ENCODE measurements around the gene KLK2.
"Not testable (repeated sequence)": the region's sequence is repeated elsewhere in the genome, so short reads cannot be mapped to it uniquely, and the experiment has no call there.

The KLK2 gene

DNA sequence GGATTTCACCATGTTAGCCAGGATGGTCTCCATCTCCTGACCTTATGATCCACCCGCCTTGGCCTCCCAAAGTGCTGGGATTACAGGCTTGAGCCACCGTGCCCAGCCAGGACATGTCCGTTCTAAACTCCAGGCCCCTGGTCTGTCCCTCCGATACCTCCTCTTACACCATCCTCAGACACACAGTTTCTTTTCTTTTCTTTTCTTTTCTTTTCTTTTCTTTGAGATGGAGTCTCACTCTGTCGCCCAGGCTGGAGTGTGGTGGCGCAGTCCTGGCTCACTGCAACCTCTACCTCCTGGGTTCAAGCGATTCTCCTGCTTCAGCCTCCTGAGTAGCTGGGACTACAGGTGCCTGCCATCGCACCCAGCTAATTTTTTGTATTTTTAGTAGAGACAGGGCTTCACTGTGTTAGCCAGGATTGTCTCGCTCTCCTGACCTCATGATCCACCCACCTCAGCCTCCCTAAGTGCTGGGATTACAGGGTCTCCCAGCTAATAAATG, 22.9 kb downstream of the KLK2 start:
- not testable (repeated sequence) for DNase-seq

DNA sequence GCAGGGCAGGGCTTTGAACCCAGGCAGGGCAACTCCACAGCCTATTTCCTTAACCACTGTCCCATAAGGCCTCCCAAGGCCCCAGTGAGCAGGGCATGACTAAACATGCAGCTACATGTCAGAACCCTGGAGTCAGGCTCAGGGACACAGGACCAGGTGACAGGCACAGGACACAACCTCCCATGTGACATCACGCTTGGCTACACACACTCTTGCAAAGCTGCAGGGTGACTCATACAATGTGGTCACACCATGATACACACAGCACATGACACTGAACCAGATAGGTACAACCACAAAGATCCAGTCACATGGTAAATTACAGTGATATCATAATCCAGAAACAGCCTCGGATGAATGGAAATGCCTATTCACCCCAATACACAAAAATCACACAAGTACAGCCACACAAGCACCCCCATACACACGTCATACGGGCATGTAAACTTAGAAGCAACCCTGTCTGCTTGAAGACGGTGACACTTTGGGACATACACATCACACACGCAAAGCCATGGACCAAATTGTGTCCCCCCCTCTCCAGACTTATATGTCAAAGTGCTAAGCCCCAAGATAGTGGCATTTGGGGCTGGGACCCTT, 23.5 kb downstream of the KLK2 start:
- DNase-seq: no peak

DNA sequence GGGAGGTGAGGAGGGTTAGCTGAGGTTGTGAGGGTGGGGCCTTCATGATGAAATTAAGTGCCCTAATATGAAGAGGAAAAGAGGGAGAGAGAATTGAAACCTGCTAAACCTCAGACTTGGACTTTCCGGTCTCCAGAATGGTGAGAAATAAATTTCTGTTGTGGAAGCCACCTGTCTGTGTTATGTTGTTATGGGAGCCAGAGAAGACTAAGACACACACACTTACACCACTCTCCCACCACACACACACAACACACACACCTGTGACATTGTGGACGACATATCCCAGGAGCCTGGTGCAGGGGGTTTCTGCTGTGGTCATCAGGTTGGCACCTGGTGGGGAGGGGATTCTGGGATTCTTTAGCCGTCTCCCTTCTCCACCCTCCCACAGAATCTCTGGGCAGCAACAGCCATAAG, 24.0 kb downstream of the KLK2 start:
- no peak for DNase-seq

DNA sequence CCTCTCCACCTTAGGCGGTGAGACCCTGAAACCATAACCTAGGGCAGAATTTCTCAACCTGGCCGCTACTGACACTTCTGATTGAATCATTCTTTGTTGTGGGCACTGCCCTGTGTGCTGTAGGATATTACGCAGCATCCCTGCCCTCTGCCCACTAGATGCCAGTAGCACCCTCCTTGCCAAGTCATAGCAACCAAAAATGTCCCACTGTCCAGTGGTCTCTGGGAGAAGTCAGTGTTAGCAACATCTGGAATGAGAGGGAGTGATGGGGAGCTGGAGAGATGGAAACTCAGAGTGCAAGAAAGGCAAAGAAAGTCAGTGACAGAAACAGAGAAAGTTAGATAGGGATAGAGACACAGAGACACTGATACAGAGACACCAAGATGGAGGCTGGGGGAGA, 24.4 kb downstream of the KLK2 start:
- DNase-seq: no peak

DNA sequence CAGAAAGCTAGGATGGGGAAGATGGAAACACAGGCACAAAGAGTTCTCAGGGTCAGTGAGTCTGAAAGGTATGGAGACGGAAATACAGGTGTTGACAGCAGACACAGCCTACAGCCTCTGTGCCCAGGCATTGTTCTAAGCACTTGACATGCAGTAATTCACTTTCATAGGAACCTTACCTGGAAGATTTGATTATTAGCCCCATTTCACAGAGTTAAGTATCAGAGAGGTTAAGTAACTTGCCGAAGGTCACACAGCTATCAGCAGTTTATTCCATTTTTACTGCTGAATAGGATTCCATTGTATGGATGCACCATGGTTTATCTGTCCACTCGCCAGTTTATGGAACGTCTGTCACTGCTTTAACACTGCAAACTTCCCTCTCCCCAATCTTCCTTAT, 24.8 kb downstream of the KLK2 start:
- DNase-seq: no peak

DNA sequence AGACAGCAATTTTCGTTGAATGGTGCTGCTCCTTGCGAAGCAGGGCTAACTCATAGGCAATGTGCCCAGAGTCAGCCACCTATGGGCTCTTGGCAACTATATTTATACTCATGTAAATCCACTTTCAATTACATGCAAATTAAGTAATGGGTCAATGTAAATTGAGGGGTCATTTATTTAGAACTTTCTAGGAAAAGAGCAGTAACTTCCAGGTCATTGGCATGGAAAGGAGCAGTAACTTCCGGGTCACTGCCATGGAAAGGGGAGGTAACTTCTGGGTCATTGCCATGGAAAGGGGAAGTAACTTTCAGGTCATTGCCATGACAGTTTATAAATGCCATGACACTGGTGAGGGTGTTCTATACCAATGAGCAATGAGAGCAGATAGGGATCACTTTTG, 26.3 kb downstream of the KLK2 start:
- no peak for DNase-seq

DNA sequence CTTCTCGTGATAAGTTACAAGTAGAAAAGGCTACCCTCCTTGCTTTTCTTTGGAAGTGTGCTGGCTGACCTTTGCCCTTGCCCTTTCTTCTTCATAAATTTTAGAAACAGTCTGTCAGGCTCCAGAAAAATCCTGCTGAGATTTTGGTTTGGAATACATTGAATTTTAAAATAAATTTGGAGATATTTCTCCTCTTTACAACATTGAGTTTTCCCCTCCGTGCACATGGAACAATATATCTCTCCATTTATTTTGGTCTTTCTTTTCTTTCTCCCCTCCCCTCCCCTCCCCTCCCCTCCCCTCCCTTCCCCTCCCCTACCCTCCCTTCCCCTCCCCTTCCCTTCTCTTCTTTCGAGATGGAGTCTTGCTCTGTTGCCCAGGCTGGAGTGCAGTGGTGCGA, 29.4 kb downstream of the KLK2 start:
- no peak for DNase-seq

DNA sequence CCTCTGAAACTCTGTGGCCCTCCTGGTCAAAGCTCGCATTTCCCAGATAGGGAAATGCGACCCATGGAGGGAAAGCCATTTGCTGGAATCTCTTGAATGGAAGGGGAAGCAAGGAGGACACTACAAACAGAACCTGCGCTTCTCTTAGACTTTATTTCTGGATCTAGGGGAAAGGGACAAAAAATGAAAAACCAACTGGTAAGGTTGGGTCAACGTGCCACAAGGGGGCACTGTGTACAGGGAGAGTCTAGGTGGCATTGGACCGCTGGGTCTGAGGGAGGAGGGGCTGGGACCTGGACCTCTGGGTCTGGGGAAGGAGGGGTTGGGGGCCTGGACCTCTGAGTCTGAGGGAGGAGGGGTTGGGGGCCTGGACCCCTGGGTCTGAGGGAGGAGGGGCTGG, 33.0 kb downstream of the KLK2 start:
- peak; percentile 63 for DNase-seq

DNA sequence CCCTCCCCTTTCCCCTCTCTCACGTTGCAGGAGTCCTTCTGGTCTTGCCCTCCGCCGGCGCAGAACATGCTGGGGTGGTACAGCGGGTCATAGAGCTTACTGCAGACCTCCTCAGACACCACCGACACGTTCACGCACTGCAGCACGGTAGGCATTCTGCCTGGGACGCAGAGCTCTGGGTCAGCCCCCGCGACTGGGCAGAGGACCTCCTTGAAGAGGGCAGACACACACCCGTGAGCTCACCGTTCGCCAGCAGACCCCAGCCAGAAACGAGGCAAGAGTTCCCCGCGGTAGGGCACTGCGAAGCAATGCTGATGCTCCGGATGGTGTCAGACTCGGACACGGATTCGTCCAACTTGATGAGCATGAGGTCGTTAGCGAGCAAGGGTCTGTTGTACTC, 35.1 kb downstream of the KLK2 start:
- no peak for DNase-seq

DNA sequence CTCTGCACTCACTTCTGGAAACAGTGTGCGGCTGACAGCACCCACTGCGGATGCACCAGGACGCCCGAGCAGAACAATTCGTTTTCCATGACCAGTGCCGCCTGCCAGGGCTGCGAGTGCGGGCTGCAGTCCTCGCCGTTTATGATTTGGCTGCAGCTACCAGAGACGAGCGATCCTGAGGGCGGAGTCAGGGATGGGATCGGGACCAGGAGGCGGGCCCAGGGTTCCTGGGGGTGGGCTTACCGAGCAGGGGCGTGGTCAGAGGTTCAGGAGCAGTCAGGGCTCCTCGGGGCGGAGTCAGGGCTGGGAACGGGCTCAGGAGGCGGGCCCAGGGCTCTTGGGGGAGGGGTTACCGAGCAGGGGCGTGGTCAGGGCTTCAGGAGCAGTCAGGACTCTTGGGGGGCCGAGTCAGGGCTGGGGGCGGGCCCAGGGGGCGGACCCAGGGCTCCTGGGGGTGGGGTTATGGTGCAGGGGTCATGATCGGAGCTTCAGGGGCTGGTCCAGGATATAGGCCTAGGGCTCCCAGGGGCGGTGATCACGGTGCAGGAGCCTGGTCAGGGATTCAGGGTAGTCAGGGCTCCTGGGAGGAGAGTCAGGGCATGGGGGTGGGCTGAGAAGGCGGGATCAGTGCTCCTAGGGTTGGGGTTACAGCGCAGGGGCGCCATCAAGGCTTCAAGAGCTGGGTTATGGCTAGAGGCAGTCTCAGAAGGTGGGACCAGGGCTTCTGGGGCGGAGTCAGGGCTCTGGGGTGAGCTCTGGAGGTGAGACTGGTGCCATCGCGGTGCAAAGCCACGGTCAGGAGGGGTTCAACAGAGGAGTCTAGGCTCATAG, 36.2 kb downstream of the KLK2 start:
- DNase-seq: peak; percentile 96

DNA sequence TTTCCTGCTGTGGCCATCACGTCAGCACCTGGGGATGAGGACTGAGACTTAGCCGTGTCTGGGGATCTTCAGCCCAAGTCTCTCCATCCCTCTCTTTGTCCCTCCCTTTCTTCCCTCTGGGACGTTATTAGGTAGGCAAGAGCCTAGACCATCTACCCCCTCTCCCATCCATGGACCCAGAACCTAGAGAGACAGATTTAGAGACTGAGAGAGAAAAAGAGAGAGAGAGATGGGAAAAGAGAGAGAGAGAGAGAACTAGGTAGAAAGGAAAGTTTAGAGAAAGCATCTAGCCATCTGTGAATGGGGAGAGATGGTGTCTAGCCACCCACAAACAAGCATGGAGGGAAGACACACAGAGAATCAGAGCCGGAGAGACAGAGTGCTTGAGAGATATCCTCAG, 37.5 kb downstream of the KLK2 start:
- no peak for DNase-seq

DNA sequence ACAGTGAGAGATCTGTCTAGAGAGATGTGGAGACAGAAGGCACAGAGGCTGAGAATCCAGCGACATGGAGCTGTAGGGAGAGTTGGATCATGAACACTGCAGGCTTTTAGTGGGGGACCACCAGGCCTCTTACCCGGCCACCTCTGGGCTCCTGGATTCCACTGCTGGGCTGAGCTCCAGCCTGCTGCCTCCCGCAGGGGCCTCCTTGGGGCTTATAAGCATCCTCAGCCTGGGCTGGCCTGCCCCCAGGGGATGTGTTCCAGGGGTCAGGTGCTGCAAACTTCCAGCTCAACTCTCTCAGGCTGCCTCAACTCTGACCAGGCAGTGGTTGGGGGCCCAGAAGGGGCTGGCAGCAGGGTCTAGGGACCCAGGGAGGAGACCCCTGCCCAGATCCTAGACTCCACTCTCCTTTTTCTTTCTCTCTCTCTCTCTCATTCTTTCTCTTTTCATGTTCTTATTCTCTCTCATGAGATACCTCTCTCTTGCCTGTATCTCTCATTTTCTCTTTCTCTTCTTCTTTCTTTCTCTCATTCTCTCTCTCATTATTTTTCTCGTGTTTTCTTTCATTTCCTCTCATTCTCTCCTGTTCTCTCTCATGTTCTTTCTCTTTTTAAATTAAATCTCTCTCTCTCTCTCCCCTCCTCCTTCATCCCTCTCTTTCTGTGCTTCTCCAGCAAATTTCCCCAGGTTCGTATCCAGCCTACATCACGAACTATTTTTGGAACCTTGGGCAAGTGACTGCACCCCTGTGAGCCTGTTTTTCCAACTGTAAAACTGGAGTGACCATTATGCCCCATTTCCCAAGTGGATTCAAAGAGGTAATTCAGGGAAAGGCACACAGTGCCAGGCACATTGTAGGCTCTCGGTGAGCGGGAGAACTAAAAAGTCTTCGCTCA, 38.2 kb downstream of the KLK2 start, which contains the start of gene KLK4:
TSS of gene KLK4 (minus strand) at position 190 of the 896 bp plus-strand sequence. CDS start 657 bp downstream, outside the sequence.
- no peak for DNase-seq

DNA sequence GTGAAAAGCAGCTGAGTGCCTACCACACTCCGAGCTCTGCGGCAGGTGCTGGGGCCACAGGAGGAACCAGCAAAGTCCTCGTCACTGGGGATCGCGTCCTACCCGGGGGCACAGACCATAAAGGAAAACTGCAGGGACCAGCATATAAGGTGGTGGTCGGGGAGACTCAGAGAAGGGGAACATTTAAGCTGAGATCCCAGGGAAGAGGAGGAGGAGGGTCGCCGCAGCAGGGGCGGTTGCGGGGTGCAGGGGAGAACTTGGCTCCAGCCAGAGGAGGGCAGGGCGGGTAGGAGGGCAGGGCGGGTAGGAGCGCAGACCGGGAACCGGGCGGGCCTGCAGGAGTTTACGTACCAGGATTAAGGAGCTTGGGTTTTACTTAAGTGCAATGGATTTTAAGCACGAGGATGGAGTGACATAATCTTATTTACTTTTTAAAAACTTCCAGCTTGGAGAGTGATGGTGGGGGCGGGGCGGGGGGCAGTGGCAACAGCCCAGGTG, 38.9 kb downstream of the KLK2 start:
- no peak for DNase-seq

DNA sequence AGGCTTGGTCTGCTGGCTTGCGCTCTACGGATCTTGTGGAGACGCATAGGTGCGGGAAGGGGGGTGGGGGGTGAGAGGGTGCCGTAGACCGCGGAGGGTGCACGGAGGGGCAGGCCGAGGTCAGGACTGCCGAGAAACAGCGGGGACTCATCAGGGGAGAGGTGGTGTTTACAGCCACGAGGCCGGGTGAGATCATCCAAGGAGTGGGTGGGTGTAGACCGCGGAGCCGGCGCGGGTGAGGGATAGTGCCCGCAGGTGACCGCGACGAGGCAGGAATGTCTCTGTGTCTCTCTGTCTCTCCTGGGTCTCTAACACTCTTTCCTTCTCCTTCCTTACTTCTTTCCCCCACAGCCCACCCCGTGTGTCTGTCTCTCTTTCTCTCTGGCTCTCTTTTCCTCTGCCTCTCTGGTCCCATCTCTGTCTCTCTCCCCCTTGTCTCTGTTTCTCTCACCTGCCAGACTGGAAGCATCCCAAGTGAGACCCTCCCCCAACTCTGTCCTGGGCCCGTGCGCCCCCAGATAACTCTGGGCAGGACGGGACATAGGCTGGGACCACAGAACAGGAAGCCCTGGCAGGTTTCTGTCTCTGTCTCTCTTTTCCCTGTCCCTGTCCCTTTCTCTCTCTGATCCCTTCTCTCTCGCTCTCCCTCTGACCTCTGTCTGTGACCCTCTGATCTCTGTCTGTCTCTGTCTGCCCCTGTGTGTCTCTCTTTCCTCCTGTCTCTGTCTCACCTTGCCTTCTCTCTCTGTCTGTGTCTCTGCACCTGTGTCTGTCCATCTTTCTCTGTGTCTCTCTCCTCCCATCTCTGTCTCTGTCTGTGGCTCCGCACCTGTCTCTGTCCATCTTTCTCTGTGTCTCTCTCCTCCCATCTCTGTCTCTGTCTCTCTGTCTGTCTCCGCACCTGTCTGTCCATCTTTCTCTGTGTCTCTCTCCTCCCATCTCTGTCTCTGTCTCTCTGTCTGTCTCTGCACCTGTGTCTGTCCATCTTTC, 39.8 kb downstream of the KLK2 start:
- DNase-seq: peak; percentile 65

DNA sequence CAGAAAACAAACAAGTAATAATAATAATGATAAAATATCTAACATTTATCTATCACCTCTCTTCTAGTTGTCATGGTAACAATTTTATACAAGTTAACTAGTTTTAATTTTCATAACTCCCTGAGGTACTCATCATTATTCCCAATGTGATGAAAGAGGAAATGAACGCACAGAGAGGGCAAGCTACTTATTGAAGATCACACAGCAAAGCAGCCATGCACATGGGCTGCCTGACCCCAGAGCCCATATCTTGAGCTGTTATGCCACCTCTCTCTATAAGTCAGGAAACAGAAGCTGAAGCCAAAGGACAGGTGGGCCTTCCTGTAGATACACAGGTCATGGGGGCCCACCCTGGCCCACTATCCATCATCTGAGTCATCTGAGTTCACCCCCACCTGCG, 42.8 kb downstream of the KLK2 start:
- no peak for DNase-seq

DNA sequence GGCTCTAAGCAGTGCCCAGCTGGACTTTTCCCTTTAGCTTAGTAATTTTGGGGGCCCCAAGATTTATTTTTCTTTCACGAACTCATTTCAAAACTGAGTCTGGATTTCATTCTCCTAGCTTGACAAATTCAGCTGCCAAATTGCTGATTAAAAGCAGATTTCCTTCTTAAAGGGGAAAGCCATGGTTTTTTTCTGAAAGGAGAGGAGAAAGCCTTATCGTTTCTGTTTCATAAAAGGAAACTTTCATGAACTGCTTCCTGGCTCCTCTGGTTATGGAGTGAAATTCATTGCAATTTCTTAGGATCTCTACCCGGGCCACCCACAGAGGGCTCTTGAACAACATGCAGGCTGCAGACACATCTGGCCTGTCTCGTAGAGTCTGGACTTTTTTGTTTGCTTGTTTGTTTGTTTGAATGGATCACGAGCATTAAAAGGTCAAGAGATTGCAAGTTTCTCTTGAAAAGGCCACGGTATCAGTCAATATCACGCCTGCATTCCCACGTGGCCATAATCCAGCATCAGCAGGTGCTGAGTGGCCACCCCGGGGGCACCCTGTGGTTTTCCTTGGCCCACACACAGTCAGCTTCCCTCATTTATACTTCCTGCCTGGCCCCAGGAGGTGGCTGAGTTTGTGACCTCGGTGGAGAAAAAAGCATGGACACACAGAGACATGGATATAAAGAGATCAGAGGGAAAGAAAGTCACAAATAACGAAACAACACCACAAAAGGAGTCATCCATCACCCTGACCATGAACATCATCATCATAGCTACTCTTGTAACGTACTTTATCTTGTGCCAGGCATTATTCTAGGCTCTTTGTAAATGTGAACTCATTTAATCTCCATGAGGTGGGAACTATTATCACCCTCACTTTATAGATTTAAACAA, 48.4 kb downstream of the KLK2 start:
- DNase-seq: no peak

DNA sequence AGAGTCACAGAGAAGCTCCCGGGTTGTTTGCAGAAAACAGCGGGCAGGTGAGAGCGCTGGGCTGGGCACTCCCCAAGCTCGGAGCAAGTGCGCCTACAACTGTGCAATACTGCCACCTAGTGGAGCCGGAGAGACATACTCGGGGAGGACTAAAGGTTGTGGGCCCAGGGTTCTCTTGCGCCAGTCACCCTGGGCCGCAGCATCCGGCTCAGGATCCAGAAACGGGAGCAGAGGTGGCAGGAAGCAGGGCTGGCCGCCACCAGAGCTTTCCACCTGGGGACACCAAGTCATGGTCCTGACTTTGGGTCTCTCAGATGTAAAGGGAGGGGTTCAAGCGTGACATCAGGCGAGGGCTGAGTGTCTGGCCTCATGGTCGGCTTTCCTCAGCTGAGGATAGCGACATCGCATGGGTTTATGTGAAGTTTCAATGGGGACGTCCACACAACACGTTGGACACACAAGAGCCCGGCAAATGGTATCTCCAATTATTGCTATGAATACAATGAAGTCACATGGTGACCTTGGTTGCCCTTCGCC, 49.1 kb downstream of the KLK2 start:
- peak; percentile 87 for DNase-seq

DNA sequence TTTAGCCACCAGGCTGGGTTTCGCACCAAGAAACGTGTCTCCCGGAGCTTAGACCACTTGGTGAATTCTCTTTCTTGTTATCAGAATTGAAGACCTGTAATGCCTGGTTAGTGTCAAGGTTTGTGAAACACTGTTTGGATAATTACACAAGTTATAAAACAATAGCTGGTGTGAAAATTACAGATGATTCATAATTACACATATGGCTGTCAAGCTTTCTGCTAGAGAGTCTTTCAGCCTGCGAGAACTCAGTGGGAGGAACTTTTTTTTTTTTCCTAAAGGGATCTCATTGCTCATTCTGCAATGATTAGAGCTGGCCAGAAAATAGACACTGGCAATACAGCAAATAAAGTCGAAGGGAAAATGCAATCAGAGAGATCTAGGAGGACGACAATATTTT, 51.3 kb downstream of the KLK2 start:
- DNase-seq: no peak

DNA sequence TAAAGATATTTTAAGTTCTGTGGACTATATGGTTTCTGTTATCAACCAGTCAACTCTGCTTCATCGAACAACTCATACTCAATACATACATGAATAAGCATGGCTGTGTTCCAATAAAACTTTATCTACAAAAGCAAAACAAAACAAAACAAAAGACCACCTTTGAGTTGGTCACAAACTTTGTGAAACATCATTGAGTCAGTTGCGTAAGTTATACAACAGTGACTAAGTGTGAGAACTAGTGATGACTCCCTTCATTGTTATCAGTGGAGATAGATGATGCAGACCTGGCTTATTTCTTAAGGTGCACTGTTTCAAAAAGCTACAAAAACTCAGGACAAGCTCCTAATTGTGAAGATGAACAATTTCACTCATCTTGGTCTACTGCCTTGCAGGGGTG, 52.5 kb downstream of the KLK2 start:
- no peak for DNase-seq

DNA sequence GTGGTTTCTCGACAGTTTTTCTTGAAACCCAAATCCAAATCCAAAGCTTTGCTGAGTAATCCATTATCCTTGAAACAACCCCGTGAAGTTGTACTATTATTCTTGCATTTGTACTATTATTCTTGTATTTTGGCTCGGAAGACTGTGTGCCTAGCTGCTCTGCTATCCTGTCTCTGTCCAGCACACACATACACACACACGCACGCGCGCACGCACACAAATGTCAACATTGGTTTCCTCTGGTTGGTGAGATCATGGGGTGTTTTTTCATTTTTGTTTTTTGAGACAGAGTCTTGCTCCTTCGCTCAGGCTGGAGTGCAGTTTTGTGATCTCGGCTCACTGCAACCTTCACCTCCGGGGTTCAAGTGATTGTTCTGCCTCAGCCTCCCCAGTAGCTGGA, 52.9 kb downstream of the KLK2 start:
- no peak for DNase-seq

DNA sequence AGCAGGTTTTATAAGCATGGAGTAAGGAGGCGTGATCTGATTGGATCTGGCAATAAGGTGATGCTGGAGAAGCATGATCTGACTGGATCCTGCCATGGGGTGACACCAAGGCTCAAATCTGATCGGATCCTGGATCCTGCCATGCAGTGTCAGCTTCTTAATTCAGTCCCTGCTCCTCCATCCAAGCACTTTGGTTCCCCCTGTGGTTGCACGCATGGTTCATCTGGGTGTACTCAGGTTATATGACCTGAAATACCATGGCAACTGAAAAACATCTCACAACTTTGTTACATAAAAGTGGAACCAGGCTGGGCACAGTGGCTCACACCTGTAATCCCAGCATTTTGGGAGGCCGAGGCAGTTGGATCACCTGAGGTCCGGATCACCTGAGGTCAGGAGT, 55.6 kb downstream of the KLK2 start:
- DNase-seq: no peak

Measured in islet precursor cell (in vitro differentiated cells).